HG03354 (cell line): ENCODE data around the gene KRTAP4-11.
"Not testable (repeated sequence)": the region's sequence is repeated elsewhere in the genome, so short reads cannot be mapped to it uniquely, and the experiment has no call there.

ENCODE experiments used
- ATAC-seq: cut with Tn5 transposase; IDR thresholded peaks from one replicate; pipeline ENCODE4 v1.9.1; 2021; ENCODE audit warnings: mild to moderate bottlenecking; ENCODE audit not compliant: unreplicated experiment, poor library complexity, severe bottlenecking

KRTAP4-11 gene

DNA sequence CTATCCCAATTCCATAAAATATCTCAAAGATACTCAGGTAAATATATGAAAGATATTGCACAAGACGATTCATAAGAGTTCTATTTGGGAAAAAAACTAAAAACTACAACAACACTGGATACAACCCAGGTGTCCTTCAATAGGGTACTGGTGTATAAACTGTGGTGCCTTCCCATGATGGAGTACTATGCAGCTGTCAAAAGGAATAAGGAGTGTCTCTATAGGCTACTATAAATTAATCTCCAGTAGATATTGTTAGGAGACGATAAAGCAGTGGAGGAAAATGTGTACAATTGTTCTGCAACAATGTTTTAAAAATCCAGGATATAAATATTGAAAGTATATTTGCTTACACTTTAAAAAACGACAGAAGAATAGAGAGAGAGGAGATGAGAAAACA, 8.2 kb upstream of the KRTAP4-11 start:
- ATAC-seq, result no peak

DNA sequence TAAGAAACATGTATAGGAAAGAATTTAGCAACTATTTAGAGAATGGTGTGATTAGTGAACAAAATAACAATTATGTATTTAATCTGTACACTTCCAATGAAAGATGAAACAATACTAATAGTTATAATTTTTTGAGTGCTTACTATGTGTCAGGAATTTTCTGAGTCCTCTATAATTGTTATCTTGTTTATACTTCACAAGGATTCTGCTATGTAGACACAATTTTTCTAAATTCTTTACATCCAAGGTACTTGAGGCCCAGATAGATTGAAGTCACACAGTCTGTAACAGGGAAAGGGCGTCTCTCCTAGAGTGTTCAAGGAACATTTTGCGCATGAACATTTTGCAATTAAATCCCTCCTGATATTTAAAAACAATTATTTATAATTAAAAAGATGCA, 6.9 kb upstream of the KRTAP4-11 start:
- no peak for ATAC-seq

DNA sequence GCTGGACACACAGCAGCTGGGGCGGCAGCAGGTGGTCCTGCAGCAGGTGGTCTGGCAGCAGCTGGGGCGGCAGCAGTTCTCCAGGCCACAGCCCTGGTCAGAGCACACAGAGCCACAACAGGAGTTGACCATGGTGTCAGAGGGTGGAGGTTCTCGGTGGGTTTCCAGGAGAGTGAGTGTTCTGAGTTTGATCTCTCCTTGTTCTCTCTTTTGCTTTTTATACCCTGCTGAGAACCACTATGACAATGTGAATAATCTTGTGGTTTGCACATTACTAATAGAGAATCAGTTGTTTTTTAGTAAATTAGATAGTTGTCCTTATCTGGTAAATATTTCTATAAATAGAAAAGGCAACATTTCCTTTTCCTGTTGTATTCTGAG, 5.8 kb upstream of the KRTAP4-11 start, which contains the start of gene KRTAP4-12:
Gene KRTAP4-12 (minus strand): TSS at position 192 of the 381 bp plus-strand sequence. CDS start 60 bp downstream, at position 132.
- not testable (repeated sequence) for ATAC-seq

DNA sequence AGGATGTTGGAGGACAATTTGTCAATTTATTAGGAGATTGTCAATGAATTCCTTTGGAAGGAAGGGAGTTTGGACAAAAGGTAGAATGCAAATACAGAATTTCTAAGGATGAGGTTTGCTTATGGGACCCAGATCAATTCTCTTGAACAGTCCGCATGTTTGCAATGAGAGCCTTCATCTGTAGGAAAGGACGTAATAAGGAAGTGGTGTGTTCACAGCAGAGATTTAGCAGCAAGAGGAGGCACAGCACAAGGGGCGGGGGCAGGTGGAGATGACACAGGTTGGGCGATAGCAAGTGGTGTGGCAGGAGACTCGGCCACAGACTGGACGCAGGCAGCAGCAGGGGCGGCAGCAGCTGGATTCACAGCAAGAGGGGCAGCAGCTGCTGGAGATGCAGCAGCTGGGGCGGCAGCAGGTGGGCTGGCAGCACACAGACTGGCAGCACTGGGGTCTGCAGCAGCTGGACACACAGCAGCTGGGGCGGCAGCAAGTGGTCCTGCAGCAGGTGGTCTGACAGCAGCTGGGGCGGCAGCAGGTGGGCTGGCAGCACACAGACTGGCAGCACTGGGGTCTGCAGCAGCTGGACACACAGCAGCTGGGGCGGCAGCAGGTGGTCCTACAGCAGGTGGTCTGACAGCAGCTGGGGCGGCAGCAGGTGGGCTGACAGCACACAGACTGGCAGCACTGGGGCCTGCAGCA, 5.3 kb upstream of the KRTAP4-11 start:
- ATAC-seq, result not testable (repeated sequence)

DNA sequence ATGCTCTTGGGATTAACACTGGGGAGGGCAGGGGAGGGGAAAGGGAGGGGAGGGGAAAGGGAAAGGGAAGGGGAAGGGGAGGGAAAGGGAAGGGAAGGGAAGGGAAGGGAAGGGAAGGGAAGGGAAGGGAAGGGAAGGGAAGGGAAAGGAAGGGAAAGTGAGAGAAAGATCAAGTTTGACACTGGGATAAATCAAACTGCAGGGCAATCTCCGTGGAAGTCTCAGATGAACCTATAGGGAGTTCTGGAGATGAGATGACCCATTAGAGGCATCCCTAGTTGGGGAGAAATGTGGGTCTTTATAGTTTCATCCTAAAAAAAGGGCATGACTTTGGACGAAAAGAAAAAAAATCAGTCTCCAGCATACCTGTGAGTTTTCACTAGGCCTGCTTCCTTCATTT, 3.6 kb upstream of the KRTAP4-11 start:
- no peak for ATAC-seq

DNA sequence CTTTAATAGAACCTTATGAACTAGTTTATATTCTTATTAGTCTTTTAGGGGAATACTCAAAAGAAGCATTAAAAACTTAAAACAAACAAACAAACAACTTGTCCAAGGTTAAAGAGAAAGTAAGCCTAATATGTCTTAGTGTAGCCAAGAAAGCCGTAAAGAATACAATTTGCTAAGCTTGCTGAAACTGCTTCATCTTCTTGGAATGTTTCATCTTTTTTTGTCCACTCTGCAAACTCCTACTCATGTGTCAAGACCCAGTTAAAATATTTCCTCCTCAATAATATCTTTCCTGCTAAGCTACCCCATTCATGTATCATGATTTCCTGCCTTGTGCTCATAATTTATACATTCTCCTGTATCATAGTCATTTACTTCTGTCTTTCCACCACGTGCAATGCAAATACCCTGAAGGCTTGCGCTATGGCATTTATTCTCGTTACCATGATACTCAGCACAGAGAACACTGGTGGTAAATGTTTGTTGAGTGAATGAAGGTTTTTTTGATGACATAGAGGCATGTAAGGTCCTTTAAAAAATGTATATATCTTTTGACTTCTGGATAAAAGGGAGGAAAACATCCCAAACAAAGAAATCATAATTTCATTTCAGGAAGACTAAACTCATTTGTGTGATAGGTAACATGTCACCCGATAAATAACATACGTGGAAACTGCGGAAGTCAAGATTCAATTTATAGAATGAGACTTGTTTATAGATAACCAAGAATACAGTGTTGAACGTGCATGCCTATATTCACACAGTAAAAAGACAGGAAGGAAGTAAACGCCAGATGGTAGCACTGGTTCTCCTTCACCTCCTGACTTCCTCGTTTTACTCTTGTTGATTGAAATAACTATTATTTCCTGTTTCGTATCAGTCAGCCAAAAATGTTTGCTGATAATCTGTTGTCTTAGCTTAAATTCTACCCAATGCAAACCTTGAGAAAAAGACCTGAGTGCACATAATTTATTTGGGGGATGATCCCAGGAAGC, 1.8 kb upstream of the KRTAP4-11 start:
- ATAC-seq, result not testable (repeated sequence)

DNA sequence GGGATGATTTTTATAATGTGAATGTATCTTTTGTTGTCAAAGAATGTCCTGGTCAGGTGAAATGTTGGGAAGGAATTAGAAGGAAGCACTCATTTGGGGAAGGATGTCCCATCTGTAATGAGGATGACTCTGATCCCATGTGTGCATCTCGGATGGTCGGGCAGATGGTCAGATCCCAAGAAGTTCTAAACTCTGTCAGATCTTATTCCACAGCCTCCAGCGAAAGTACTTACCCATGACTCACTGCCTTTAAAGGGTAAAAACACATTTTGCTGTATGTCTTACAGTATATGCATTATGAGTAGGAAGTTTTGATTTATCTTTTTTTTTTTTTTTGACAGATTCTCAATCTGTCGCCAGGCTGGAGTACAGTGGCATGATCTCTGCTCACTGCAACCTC, 548 bp upstream of the KRTAP4-11 start:
- no peak for ATAC-seq

DNA sequence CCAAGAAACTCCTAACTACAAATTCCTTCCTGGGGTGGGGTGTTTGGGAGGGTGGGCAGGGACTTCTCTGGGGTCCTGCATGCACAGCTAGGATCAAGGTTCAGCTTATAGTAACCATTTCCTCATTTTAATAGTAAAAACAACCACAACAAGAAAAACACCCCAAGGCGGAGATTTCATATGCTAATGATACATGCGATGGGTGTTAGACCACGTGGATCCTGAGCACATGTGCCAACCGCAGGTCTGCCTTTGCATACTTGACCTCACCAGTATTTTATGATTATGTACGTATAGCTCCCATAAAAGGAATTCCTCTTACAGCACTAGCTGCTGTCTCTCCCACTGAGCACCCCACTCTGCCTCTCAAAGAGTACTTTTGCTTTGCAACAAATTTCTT, 1.9 kb downstream of the KRTAP4-11 start:
- no peak for ATAC-seq

DNA sequence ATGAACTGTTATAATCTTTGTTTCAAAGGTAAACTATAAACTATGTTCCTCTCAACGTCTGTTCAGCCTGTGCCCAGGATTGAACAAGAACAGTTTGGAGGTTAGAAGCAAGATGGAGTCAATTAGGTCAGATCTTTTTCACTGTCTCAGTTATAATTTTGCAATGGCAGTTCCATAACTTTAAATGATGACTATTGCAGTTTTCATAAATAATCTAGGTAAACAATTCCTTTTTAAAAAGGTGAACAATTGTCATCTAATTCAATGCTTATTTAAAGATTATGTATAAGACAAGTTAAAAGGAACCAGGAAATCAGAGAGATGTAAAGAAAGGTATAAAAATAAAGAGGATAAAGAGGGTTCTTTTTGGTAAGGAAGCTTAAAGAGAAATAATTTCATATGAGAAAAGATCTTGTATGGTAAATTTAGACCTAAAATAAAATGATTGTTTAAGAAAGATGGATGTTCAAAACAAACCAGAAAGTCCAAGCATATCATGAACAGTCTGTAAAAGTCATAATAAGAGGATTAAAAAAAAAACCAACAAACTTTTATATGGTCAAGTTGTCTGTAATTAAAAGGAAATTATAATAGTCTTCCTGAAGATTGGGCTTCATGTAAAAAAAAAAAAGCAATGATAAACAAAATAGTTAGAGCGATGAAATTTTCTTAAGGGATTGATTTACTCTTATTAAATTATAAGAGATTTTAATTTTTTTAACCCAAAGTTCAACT, 6.9 kb downstream of the KRTAP4-11 start:
- ATAC-seq, result no peak

DNA sequence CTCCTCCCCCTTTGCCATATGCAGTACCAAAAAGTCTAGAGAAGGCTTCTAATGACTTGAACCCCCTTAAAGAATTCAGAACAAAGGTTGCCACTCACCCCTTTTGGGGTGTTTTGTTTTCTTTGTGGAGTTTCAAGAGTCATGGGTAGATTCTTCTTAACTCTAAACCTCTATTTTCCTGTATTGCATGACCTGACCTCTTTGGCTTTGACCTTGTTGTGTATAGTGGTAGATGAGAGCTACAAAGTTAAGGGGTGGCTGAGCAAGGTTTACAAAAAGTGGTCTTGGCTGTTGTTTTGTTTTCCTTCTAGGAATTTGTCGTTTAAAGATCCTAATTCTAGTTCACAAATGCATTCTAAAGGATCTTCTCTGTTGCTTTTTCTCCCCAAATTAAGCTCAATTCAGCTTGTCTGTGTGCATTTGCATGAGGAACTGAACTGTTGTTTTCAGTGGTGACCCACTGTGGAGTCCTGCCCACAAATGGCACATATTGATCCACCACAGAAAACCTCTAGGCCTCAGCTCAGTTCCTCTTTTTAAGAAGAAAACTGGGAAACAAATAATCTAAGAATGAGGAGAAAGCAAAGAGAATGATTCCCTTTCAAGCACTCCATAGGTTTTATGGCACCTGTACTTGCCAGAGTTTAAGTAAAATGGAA, 9.3 kb downstream of the KRTAP4-11 start:
- not testable (repeated sequence) for ATAC-seq

DNA sequence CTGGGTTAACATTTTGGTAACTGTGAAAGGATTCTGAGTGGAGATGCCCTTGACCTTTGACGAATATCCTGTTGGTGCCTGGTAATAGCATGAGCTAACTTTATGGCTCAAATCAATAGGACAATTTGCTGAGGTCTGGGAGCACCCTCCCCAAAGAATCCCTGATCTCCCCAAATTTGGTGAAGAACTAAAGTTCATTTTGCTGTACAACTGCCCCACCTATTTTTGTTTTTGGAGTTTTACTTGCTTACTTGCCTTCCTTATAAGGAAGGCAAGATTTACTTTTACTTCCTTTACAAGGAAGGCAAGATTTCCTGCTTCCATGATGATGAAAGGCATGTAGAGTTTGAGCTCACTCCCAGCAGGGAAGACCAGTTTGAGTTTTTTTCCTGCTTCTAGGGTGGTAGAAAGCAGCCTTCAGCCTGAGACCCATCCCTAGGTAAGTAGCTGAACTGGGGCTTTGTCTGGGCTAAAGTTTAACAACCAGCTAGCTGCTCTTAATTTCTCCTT, 10.2 kb downstream of the KRTAP4-11 start:
- ATAC-seq, result no peak

DNA sequence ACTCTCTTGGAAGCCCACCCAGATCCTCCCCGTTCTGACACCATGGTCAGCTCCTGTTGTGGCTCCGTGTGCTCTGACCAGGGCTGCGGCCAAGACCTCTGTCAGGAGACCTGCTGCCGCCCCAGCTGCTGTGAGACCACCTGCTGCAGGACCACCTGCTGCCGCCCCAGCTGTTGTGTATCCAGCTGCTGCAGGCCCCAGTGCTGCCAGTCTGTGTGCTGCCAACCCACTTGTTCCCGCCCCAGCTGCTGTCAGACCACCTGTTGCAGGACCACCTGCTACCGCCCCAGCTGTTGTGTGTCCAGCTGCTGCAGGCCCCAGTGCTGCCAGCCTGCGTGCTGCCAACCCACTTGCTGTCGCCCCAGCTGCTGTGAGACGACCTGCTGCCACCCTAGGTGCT, 12.8 kb downstream of the KRTAP4-11 start, which contains the start of gene KRTAP4-9:
Gene KRTAP4-9 (plus strand): TSS at position 43 of the 400 bp plus-strand sequence. CDS start 0 bp downstream, at position 43.
- not testable (repeated sequence) for ATAC-seq

DNA sequence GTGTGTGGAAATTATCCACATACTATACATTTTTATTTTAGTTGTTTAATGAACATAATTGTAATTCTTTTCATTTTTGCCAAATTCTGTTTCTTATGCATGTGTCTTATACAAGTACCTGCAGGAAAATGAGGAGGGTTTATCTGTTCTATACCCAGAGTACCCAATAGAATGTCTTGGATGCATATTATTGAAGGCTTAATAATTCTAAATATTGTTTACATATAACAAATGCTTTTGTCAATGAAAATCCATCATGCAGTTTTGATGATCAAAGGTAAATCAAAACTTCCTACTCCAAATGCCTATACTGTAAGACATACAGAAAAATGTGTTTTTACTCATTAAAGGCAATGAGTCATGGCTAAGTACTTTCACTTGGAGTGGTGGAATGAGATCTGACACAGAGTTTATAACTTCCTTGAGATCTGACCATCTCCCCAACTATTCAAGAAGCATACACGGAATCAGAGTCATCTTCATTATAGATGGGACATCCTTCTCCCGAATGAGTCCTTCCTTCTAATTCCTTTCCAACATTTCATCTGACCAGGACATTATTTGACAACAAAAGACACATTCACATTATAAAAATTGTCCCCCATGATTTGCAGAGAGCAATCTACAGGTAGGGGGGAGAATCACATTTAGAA, 13.7 kb downstream of the KRTAP4-11 start:
- not testable (repeated sequence) for ATAC-seq

DNA sequence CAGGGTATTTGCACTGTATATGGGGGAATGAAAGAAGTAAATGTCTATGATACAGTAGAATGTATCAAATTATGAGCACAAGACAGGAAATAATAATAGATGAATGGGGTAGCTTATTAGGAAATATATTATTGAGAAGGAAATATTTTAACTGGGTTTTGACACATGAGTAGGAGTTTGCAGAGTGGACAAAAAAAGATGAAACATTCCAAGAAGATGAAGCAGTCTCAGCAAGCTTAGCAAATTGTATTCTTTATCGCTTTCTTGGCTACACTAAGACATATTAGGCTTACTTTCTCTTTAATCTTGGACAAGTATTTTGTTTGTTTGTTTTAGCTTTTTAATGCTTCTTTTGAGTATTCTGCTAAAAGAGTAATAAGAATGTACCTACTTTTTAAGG, 14.3 kb downstream of the KRTAP4-11 start:
- ATAC-seq, result no peak

DNA sequence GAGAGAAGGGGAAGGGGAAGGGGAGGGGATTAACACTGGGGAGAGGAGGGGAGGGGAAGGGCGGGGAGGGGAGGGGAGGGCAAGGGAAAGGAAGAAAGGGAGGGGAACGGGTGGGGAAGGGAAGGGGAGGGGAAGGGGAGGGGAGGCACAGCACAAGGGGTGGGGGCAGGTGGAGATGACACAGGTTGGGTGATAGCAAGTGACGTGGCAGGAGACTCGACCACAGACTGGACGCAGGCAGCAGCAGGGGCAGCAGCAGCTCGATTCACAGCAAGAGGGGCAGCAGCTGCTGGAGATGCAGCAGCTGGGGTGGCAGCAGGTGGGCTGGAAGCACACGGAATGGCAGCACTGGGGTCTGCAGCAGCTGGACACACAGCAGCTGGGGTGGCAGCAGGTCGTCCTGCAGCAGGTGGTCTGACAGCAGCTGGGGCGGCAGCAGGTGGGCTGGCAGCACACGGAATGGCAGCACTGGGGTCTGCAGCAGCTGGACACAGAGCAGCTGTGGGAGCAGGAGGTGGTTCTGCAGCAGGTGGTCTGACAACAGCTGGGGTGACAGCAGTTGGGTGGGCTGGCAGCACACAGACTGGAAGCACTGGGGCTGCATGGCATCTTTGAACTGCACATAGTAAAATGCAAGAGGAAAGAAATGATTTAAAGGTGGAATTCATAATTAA, 16.4 kb downstream of the KRTAP4-11 start, which contains the start of gene KRTAP4-16:
Gene KRTAP4-16 (minus strand): TSS at position 624 of the 674 bp plus-strand sequence. CDS start 0 bp downstream, at position 624.
- no peak for ATAC-seq

DNA sequence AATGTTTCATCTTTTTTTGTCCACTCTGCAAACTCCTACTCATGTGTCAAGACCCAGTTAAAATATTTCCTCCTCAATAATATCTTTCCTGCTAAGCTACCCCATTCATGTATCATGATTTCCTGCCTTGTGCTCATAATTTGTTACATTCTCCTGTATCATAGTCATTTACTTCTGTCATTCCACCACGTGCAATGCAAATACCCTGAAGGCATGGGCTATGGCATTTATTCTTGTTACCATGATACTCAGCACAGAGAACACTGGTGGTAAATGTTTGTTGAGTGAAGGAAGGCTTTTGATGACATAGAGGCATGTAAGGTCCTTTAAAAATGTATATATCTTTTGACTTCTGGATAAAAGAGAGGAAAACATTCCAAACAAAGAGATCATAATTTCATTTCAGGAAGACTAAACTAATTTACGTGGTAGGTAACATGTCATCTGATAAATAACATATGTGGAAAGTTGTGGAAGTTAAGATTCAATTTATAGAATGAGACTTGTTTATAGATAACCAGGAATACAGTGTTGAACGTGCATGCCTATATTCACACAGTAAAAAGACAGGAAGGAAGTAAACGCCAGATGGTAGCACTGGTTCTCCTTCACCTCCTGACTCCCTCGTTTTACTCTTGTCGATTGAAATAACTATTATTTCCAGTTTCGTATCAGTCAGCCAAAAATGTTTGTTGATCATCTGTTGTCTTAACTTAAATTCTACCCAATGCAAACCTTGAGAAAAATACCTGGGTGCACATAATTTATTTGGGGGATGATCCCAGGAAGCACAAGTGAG, 18.3 kb downstream of the KRTAP4-11 start:
- not testable (repeated sequence) for ATAC-seq

DNA sequence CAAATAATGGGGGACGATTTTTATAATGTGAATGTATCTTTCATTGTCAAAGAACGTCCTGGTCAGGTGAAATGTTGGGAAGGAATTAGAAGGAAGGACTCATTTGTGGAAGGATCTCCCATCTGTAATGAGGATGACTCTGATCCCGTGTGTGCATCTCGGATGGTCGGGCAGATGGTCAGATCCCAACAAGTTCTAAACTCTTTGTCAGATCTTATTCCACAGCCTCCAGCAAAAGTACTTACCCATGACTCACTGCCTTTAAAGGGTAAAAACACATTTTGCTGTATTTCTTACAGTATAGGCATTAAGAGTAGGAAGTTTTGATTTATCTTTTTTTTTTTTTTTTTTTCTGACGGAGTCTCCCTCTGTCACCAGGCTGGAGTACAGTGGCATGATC, 19.7 kb downstream of the KRTAP4-11 start:
- ATAC-seq, result no peak
